Natural killer cell (primary cell): ENCODE data around the gene PCTP. TPM values are rescaled to one million over a fixed set of nuclear protein-coding genes. Genes with fewer than 3 reads are reported as not detected.

Source experiments
- ATAC-seq, 3 donors: fragments of 150-1000 bp in 2 of 3; fragments of 200-7000 bp in 1 of 3; cut with Tn5 transposase; 1 replicate in 1 of 3; 2 replicates in 2 of 3; pipeline ENCODE4 v1.10.0; 2021; ENCODE audit warnings: mild to moderate bottlenecking in 2 of 3, moderate library complexity in 2 of 3
- DNase-seq, 2 donors: peaks; one replicate each; pipeline versions ENCODE4 v3.0.0 to v3.0.0-alpha.2; 2013 to 2021; ENCODE audit warnings: mixed read lengths in 1 of 2
- H3K27ac ChIP-seq: one replicate; pipeline ENCODE4 v1.5.1; 2013; ENCODE audit warnings: mild to moderate bottlenecking, low read length
- H3K27me3 ChIP-seq: one replicate; pipeline ENCODE4 v1.6.1; 2013; ENCODE audit warnings: low read length; ENCODE audit not compliant: control insufficient read depth, insufficient read depth
- H3K36me3 ChIP-seq: one replicate; pipeline ENCODE4 v1.6.1; 2013; ENCODE audit warnings: low read length; ENCODE audit not compliant: control insufficient read depth, insufficient read depth
- H3K4me1 ChIP-seq: one replicate; pipeline ENCODE4 v1.6.1; 2013; ENCODE audit warnings: low read length; ENCODE audit not compliant: control insufficient read depth, insufficient read depth
- H3K4me3 ChIP-seq: one replicate; pipeline ENCODE4 v1.5.1; 2013; ENCODE audit warnings: low read length
- H3K9me3 ChIP-seq: one replicate; pipeline ENCODE4 v1.6.1; 2013; ENCODE audit warnings: low read length; ENCODE audit not compliant: control insufficient read depth, insufficient read depth
- H3K27ac Mint-ChIP-seq, 2 donors: one replicate each; pipeline ENCODE4 v1.8.0; 2022; ENCODE audit warnings: mild to moderate bottlenecking in 2 of 2, mixed read lengths in 2 of 2, moderate library complexity in 1 of 2
- H3K27me3 Mint-ChIP-seq, 2 donors: one replicate each; pipeline ENCODE4 v1.8.0; 2022; ENCODE audit warnings: low read depth in 2 of 2, mixed read lengths in 2 of 2
- H3K36me3 Mint-ChIP-seq: one replicate; pipeline ENCODE4 v1.8.0; 2022; ENCODE audit warnings: mixed read lengths
- H3K4me1 Mint-ChIP-seq, 2 donors: one replicate each; pipeline ENCODE4 v1.8.0; 2022; ENCODE audit warnings: mixed read lengths in 2 of 2
- H3K4me3 Mint-ChIP-seq: one replicate; pipeline ENCODE4 v1.8.0; 2022; ENCODE audit warnings: mild to moderate bottlenecking, moderate library complexity, mixed read lengths
- H3K9me3 Mint-ChIP-seq, 2 donors: one replicate each; pipeline ENCODE4 v1.8.0; 2022; ENCODE audit warnings: mixed read lengths in 2 of 2
- CTCF ChIP-seq: fragments of 200-600 bp; IDR thresholded peaks from one replicate; pipeline ENCODE4 v1.8.0; 2022; ENCODE audit warnings: antibody characterized with exemption
- WGBS: methylation state at CpG from one replicate; pipeline ENCODE4 v1.1.7; 2013; ENCODE audit warnings: missing lambda C conversion rate; ENCODE audit not compliant: insufficient coverage; 5-methylcytosine and 5-hydroxymethylcytosine counted together
- intact Hi-C: fragments of 100-400 bp; cut with micrococcal nuclease; formaldehyde crosslinking; loops from one replicate; pipeline ENCODE4 v1.14.2; 2022
- total RNA-seq, 4 donors: library from RNA; stranded (reverse); fragments of 120-200 nt in 1 of 4; gene quantifications; one replicate each; pipeline versions ENCODE4 v1.2.3 to v1.2.4, GENCODE V29; 2013 to 2022

Gene PCTP
- total RNA-seq, 3 donors from 2014 or later (not counting 1 experiment from before 2014, with no cell fraction given) = 6.3 to 9.5 (median 9.2) TPM

- intact Hi-C loops = no loop called here
- no peaks in the 10 kb centered on the region for H3K4me1 Mint-ChIP-seq
- no peak for TF ChIP-seq CTCF
- H3K36me3 Mint-ChIP-seq = no peaks in the 10 kb centered on the region
- H3K9me3 Mint-ChIP-seq = no peaks in the 10 kb centered on the region
- Histone ChIP-seq H3K9me3 (no peaks in the 10 kb centered on the region), H3K36me3 (no peaks in the 10 kb centered on the region), H3K27me3 (peaks cover 6% of the 10 kb centered on the region), H3K27ac (no peak overlapping the region), H3K4me1 (no peaks in the 10 kb centered on the region), H3K4me3 (no peak overlapping the region)
- H3K27me3 Mint-ChIP-seq = peaks cover 14 to 30% of the 10 kb centered on the region in 2 donors
- no peak for ATAC-seq
- DNase-seq = no peak
- H3K4me3 Mint-ChIP-seq = no peak overlapping the region
- WGBS = 80% methylated on average over 9 of the region's 12 CpGs
- H3K27ac Mint-ChIP-seq = no peak overlapping the region
Observed at GRCh38 chr17:55742272-55743102, 8.4 kb upstream of the PCTP start.

GRCh38 chr17:55743103-55743679 is 7.7 kb upstream of the PCTP start:
- WGBS = 74% methylated on average over 3 of the region's 3 CpGs
- no peak overlapping the region for H3K4me3 Mint-ChIP-seq
- H3K9me3 Mint-ChIP-seq = no peaks in the 10 kb centered on the region
- Histone ChIP-seq H3K9me3 (no peaks in the 10 kb centered on the region), H3K4me1 (no peaks in the 10 kb centered on the region), H3K4me3 (no peak overlapping the region), H3K36me3 (no peaks in the 10 kb centered on the region), H3K27ac (no peak overlapping the region), H3K27me3 (peaks cover 6% of the 10 kb centered on the region)
- H3K27me3 Mint-ChIP-seq = peaks cover 14 to 33% of the 10 kb centered on the region in 2 donors
- H3K27ac Mint-ChIP-seq = no peak overlapping the region
- intact Hi-C loops = no loop called here
- ATAC-seq = no peak
- no peak for DNase-seq
- no peaks in the 10 kb centered on the region for H3K36me3 Mint-ChIP-seq
- no peak for TF ChIP-seq CTCF
- no peaks in the 10 kb centered on the region for H3K4me1 Mint-ChIP-seq

GRCh38 chr17:55745258-55745657 is 5.6 kb upstream of the PCTP start:
- Histone ChIP-seq H3K9me3 (no peaks in the 10 kb centered on the region), H3K4me1 (no peaks in the 10 kb centered on the region), H3K4me3 (no peak overlapping the region), H3K36me3 (no peaks in the 10 kb centered on the region), H3K27ac (no peak overlapping the region), H3K27me3 (peaks cover 6% of the 10 kb centered on the region)
- WGBS = no CpG with 5 or more reads among the region's 1 CpG
- H3K27me3 Mint-ChIP-seq = peaks cover 14 to 31% of the 10 kb centered on the region in 2 donors
- H3K36me3 Mint-ChIP-seq = no peaks in the 10 kb centered on the region
- ATAC-seq (no peak), DNase-seq (no peak)
- no peak for TF ChIP-seq CTCF
- no peaks in the 10 kb centered on the region for H3K9me3 Mint-ChIP-seq
- no peak overlapping the region for H3K27ac Mint-ChIP-seq
- H3K4me3 Mint-ChIP-seq = no peak overlapping the region
- H3K4me1 Mint-ChIP-seq = peaks cover 0 to 3% of the 10 kb centered on the region in 2 donors
- intact Hi-C loops = no loop called here
